MCF 10A (cell line): ENCODE data around the gene TRIM45. TPM values are rescaled to one million over a fixed set of nuclear protein-coding genes. Genes with fewer than 3 reads are reported as not detected.

ENCODE experiments used
- BruUV-seq: library from RNA; stranded (reverse); fragments of 400-500 nt; replicated peaks from 2 replicates; lab custom pipeline; 2021; lab: Mats Ljungman, UMichigan
- CTCF ChIA-PET: fragments of 300-600 bp; sonication (Branson Sonifier 250); formaldehyde crosslinking; extraction: SDS; loops from one replicate; lab custom pipeline; 2021; ENCODE audit warnings: antibody characterized with exemption, inconsistent platforms; lab: Yijun Ruan, JAX
- POLR2A ChIA-PET: fragments of 300-600, 350-650 bp; sonication (Branson Sonifier 250); formaldehyde crosslinking; extraction: SDS; loops from one replicate; lab custom pipeline; 2020; ENCODE audit warnings: antibody characterized with exemption, inconsistent platforms; lab: Yijun Ruan, JAX
- DNase-seq: peaks from one replicate; pipeline ENCODE4 v3.0.0-alpha.2; 2018; ENCODE audit not compliant: unreplicated experiment
- H3K27ac Mint-ChIP-seq: one replicate; pipeline ENCODE4 v1.8.0; 2022; ENCODE audit warnings: mild to moderate bottlenecking, low read depth, mixed read lengths; ENCODE audit not compliant: unreplicated experiment
- H3K27me3 Mint-ChIP-seq: one replicate; pipeline ENCODE4 v1.8.0; 2022; ENCODE audit warnings: mixed read lengths; ENCODE audit not compliant: insufficient read depth, unreplicated experiment
- H3K36me3 Mint-ChIP-seq: one replicate; pipeline ENCODE4 v1.8.0; 2022; ENCODE audit warnings: mild to moderate bottlenecking, moderate library complexity, mixed read lengths; ENCODE audit not compliant: insufficient read depth, unreplicated experiment
- H3K4me1 Mint-ChIP-seq: one replicate; pipeline ENCODE4 v1.8.0; 2022; ENCODE audit warnings: mixed read lengths; ENCODE audit not compliant: insufficient read depth, unreplicated experiment
- H3K4me3 Mint-ChIP-seq: one replicate; pipeline ENCODE4 v1.8.0; 2022; ENCODE audit warnings: mild to moderate bottlenecking, moderate library complexity, mixed read lengths; ENCODE audit not compliant: unreplicated experiment
- H3K9me3 Mint-ChIP-seq: one replicate; pipeline ENCODE4 v1.8.0; 2022; ENCODE audit warnings: mixed read lengths; ENCODE audit not compliant: unreplicated experiment
- CTCF ChIP-seq: fragments of 200-600 bp; IDR thresholded peaks from one replicate; pipeline ENCODE4 v1.8.0; 2022; ENCODE audit warnings: antibody characterized with exemption, mild to moderate bottlenecking; ENCODE audit not compliant: unreplicated experiment
- intact Hi-C: fragments of 100-400 bp; cut with micrococcal nuclease; formaldehyde crosslinking; loops from 2 replicates; pipeline ENCODE4 v1.14.1; 2022
- total RNA-seq: library from RNA; stranded (reverse); gene quantifications from 2 replicates; pipeline ENCODE4 v1.2.3, GENCODE V29; 2022

The TRIM45 gene
- total RNA-seq, 1 experiment from 2014 or later: 1.6 TPM

- no peak for TF ChIP-seq CTCF
- Mint-ChIP-seq H3K27me3 (no peaks in the 10 kb centered on the region), H3K9me3 (no peaks in the 10 kb centered on the region), H3K4me1 (peaks cover 13% of the 10 kb centered on the region), H3K4me3 (no peak overlapping the region), H3K36me3 (no peaks in the 10 kb centered on the region), H3K27ac (no peak overlapping the region)
- intact Hi-C loops: no loop called here
- no peak for DNase-seq
- POLR2A ChIA-PET: no interaction called here
- no TSS peak for BruUV-seq
- CTCF ChIA-PET: interaction anchor here (0.6 to 1.5 kb wide), 2 partner anchors 13 to 74 kb away, joined by 3 to 7 read pairs; no protein-coding TSS in a partner anchor
Observed at GRCh38 chr1:117142200-117142599, 20.7 kb upstream of the TRIM45 start.

DNA sequence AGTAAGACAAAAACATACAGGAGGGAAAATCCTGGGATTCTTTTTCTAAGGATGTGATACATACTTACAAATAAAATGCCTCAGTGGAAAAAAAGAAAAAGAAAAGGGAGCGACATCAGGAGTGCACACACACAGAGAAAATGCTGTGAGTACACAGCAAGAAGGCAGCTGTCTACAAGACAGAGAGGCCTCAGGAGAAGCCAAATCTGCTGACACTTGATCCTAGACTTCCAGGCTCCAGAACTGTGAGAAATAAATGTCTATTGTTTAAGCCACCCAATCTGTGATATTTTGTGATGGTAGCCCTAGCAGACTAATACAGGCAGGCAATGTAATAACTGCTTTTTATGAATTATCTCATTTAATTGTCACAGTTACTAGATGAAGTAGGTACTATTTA, 17.0 kb upstream of the TRIM45 start:
- POLR2A ChIA-PET: no interaction called here
- no peaks in the 10 kb centered on the region for H3K4me1 Mint-ChIP-seq
- no peaks in the 10 kb centered on the region for H3K36me3 Mint-ChIP-seq
- no peak for DNase-seq
- no peaks in the 10 kb centered on the region for H3K9me3 Mint-ChIP-seq
- H3K4me3 Mint-ChIP-seq: no peak overlapping the region
- BruUV-seq: no TSS peak
- no peak overlapping the region for H3K27ac Mint-ChIP-seq
- H3K27me3 Mint-ChIP-seq: no peaks in the 10 kb centered on the region
- TF ChIP-seq CTCF: no peak
- intact Hi-C loops: no loop called here
- CTCF ChIA-PET: interaction anchor here (0.7 to 2.5 kb wide), 2 partner anchors 10 to 620 kb away, joined by 3 to 20 read pairs; no protein-coding TSS in a partner anchor

GRCh38 chr1:117138106-117138505, 16.6 kb upstream of the TRIM45 start:
- TF ChIP-seq CTCF: no peak

DNA sequence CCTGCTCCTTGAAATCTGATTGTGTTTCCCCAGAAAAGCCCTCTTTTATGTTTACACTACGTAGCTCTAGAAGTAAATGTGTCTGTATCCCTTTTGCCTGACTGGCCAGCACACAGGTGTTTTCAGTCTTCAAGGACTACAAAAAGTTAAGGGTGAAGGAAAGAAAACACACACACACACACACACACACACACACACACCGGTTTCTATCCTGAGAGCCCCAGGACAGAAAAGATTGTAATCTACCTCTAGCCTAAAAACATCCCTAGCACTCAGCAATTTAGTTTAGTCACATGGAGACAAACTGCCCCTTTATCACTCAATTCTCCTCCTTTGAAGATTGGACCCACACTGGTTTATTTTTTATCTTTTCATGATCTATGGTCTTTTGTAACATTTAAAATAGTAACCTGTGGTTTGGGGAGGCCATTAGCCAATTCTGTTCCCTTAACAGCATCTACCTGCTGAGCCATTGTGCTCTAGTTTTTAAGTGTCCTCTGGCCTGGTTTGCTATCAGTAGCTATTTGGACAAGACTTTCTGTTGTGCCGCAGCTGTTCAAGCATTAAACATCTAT, 15.8 kb upstream of the TRIM45 start:
- H3K9me3 Mint-ChIP-seq: no peaks in the 10 kb centered on the region
- no TSS peak for BruUV-seq
- no peaks in the 10 kb centered on the region for H3K27me3 Mint-ChIP-seq
- H3K36me3 Mint-ChIP-seq: no peaks in the 10 kb centered on the region
- intact Hi-C loops: no loop called here
- H3K4me1 Mint-ChIP-seq: no peaks in the 10 kb centered on the region
- TF ChIP-seq CTCF: no peak
- H3K4me3 Mint-ChIP-seq: no peak overlapping the region
- POLR2A ChIA-PET: interaction anchor here (0.7 to 1.0 kb wide), 2 partner anchors 9 to 272 kb away, joined by 3 to 4 read pairs; no protein-coding TSS in a partner anchor
- no peak overlapping the region for H3K27ac Mint-ChIP-seq
- CTCF ChIA-PET: interaction anchor here (1.9 to 2.5 kb wide), 3 partner anchors 9 to 148 kb away, joined by 5 to 20 read pairs (median 6); no protein-coding TSS in a partner anchor
- DNase-seq: no peak

More at GRCh38 chr1:117138106-117138505, 16.6 kb upstream of the TRIM45 start:
- BruUV-seq: no TSS peak
- no peaks in the 10 kb centered on the region for H3K36me3 Mint-ChIP-seq
- H3K9me3 Mint-ChIP-seq: no peaks in the 10 kb centered on the region
- no peak overlapping the region for H3K27ac Mint-ChIP-seq
- H3K4me1 Mint-ChIP-seq: no peaks in the 10 kb centered on the region
- POLR2A ChIA-PET: no interaction called here
- CTCF ChIA-PET: interaction anchor here (0.7 to 2.5 kb wide), 3 partner anchors 10 to 620 kb away, joined by 3 to 20 read pairs (median 5); no protein-coding TSS in a partner anchor
- intact Hi-C loops: no loop called here
- no peak overlapping the region for H3K4me3 Mint-ChIP-seq
- DNase-seq: no peak
- no peaks in the 10 kb centered on the region for H3K27me3 Mint-ChIP-seq
